ENCODE measurements around the gene SOX6. TPM values are rescaled to one million over a fixed set of nuclear protein-coding genes. Genes with fewer than 3 reads are reported as not detected.

Gene SOX6
- total RNA-seq, 1 experiment from 2014 or later = not detected

- no peaks in the 10 kb centered on the region for H3K36me3 Mint-ChIP-seq (ENCODE audit: insufficient read depth in 1 of 3, low read depth in 3 of 3)
- no CpG with 5 or more reads among the region's 1 CpG for WGBS (ENCODE audit: extremely low coverage, insufficient read length, low lambda C conversion rate)
These were observed 375.1 kb downstream of the SOX6 start for GRCh38 chr11:15981292-15981691.

More at GRCh38 chr11:15981292-15981691, 375.1 kb downstream of the SOX6 start:
- DNase-seq = no peak
- Histone ChIP-seq H3K27me3 (ENCODE audit: insufficient read depth, low read length) (no peaks in the 10 kb centered on the region), H3K56ac (ENCODE audit: insufficient read length, low read depth, low read length) (no peak overlapping the region), H3K4me2 (ENCODE audit: insufficient read depth, insufficient read length, low read length) (no peak overlapping the region), H2BK15ac (ENCODE audit: low read depth, low read length) (no peak overlapping the region), H3K27ac (ENCODE audit: insufficient read length, low read depth, low read length) (no peak overlapping the region), H4K20me1 (ENCODE audit: control insufficient read depth, insufficient read depth, insufficient read length) (no peaks in the 10 kb centered on the region), H3K79me2 (ENCODE audit: insufficient read depth, low read length) (no peaks in the 10 kb centered on the region), H2BK120ac (ENCODE audit: low read depth, low read length, poor library complexity, severe bottlenecking) (no peak overlapping the region), H2AK5ac (ENCODE audit: insufficient read length, low read length) (no peak overlapping the region), H4K8ac (replicated peaks; ENCODE audit: insufficient read length, low read depth, low read length) (no peak overlapping the region), H3K9ac (ENCODE audit: extremely low read depth, insufficient read length, low read length) (no peak overlapping the region), H2AFZ (ENCODE audit: low read length) (no peak overlapping the region), H3K18ac (ENCODE audit: insufficient read length, low read depth, low read length) (no peak overlapping the region), H4K5ac (ENCODE audit: insufficient read length, low read depth, low read length) (no peak overlapping the region), H3K23ac (ENCODE audit: insufficient read length, low read depth, low read length) (no peak overlapping the region), H3K9me3 (ENCODE audit: control insufficient read depth, low read depth, low read length) (no peaks in the 10 kb centered on the region), H3T11ph (ENCODE audit: low read length) (no peak overlapping the region), H3K4ac (ENCODE audit: low read depth, low read length) (no peak overlapping the region), H2BK20ac (ENCODE audit: low read depth, low read length, poor library complexity, severe bottlenecking) (no peak overlapping the region), H3K14ac (ENCODE audit: insufficient read depth, low read length) (no peak overlapping the region), H4K91ac (ENCODE audit: insufficient read length, low read depth, low read length) (no peak overlapping the region), H3K79me1 (ENCODE audit: insufficient read depth, low read depth, low read length, poor library complexity, severe bottlenecking) (no peaks in the 10 kb centered on the region), H2BK5ac (ENCODE audit: insufficient read length, low read length) (no peak overlapping the region), H3K23me2 (ENCODE audit: insufficient read length, low read depth, low read length, poor library complexity, severe bottlenecking) (no peaks in the 10 kb centered on the region), H2BK12ac (ENCODE audit: insufficient read length, low read depth, low read length) (no peak overlapping the region), H3K4me1 (ENCODE audit: insufficient read depth, low read length) (no peaks in the 10 kb centered on the region)
- no peak overlapping the region for H3K27ac Mint-ChIP-seq
- H3K4me1 Mint-ChIP-seq = peaks cover 6% of the 10 kb centered on the region in 2 experiments; a peak in 3 of 4 replicates
- peaks cover 17% of the 10 kb centered on the region for H3K27me3 Mint-ChIP-seq (ENCODE audit: low read depth)
- no peaks in the 10 kb centered on the region for H3K9me3 Mint-ChIP-seq
- no peak for TF ChIP-seq CTCF (conservative IDR thresholded peaks at IDR 0.05)
- no peak overlapping the region for H3K4me3 Mint-ChIP-seq
